ENCODE measurements around the gene MCM9.

GRCh38 chr6:118829817-118830478, 105.0 kb downstream of the MCM9 start:
- TF ChIP-seq CTCF (IDR thresholded peaks at IDR 0.05; ENCODE audit: low read depth, low read length, poor library complexity, severe bottlenecking) (no peak), EZH2phosphoT487 (IDR thresholded peaks at IDR 0.05; ENCODE audit: borderline replicate concordance, low read length) (no peak)
